WERI-Rb-1 (cell line): ENCODE data around the gene TMEM47.
A peak's percentile ranks its signal among the peaks of the same experiment; 100 is the strongest.

Source experiments
- DNase-seq: peaks from one replicate; pipeline ENCODE4 v3.0.0-alpha.2; 2020
- H3K27ac ChIP-seq: fragments of 250-450 bp; sonication (Bioruptor Pico); 2 replicates; pipeline ENCODE4 v1.5.1; 2020; ENCODE audit warnings: mild to moderate bottlenecking, moderate library complexity
- H3K27me3 ChIP-seq: fragments of 250-450 bp; sonication (Bioruptor Pico); 2 replicates; pipeline ENCODE4 v1.5.1; 2021; ENCODE audit warnings: mild to moderate bottlenecking, low read depth, moderate library complexity; ENCODE audit not compliant: insufficient read depth, severe bottlenecking
- H3K36me3 ChIP-seq: fragments of 250-450 bp; sonication (Bioruptor Pico); 2 replicates; pipeline ENCODE4 v1.5.1; 2020; ENCODE audit warnings: mild to moderate bottlenecking, moderate library complexity
- H3K4me3 ChIP-seq: 2 replicates; pipeline ENCODE4 v1.5.1; 2011; ENCODE audit warnings: low read depth, mild to moderate bottlenecking, control low read depth, low read length
- H3K9me3 ChIP-seq: fragments of 250-450 bp; sonication (Bioruptor Pico); 2 replicates; pipeline ENCODE4 v1.5.1; 2021; ENCODE audit warnings: mild to moderate bottlenecking, moderate library complexity; ENCODE audit not compliant: severe bottlenecking
- TF ChIP-seq, protein P1 (sequence below): IDR thresholded peaks from 2 replicates; pipeline ENCODE4 v1.5.1; 2011; ENCODE audit warnings: low read depth, mild to moderate bottlenecking, control low read depth, inconsistent platforms, low read length

TMEM47 gene

DNA sequence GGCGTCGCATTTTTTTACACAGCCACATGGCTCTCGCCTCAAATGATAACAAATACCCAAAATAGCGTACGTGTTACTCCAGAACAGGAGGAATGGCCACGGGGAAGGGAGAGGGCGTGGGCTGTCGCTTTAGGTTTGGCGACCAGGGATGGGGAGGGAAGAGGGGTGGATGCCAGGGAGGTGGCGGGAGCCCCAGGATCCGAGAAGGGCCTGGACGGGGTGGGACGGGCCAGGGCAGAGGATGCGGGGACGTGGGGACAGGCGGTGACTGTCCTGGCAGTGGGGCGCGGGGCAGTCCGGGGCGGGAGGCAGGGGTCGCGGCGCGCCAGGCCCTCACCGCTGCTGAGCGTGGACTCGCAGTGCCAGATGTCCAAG is 631 bp downstream of the TMEM47 start:
- Histone ChIP-seq H3K36me3 (no peaks in the 10 kb centered on the region), H3K9me3 (no peaks in the 10 kb centered on the region), H3K27me3 (peaks cover 49% of the 10 kb centered on the region), H3K27ac (no peak overlapping the region), H3K4me3 (peak overlapping the region; percentile 8; the same call in 1 of the 2 replicates)
- DNase-seq = peak; percentile 7
- TF ChIP-seq, protein P1, sequence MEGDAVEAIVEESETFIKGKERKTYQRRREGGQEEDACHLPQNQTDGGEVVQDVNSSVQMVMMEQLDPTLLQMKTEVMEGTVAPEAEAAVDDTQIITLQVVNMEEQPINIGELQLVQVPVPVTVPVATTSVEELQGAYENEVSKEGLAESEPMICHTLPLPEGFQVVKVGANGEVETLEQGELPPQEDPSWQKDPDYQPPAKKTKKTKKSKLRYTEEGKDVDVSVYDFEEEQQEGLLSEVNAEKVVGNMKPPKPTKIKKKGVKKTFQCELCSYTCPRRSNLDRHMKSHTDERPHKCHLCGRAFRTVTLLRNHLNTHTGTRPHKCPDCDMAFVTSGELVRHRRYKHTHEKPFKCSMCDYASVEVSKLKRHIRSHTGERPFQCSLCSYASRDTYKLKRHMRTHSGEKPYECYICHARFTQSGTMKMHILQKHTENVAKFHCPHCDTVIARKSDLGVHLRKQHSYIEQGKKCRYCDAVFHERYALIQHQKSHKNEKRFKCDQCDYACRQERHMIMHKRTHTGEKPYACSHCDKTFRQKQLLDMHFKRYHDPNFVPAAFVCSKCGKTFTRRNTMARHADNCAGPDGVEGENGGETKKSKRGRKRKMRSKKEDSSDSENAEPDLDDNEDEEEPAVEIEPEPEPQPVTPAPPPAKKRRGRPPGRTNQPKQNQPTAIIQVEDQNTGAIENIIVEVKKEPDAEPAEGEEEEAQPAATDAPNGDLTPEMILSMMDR = no peak

DNA sequence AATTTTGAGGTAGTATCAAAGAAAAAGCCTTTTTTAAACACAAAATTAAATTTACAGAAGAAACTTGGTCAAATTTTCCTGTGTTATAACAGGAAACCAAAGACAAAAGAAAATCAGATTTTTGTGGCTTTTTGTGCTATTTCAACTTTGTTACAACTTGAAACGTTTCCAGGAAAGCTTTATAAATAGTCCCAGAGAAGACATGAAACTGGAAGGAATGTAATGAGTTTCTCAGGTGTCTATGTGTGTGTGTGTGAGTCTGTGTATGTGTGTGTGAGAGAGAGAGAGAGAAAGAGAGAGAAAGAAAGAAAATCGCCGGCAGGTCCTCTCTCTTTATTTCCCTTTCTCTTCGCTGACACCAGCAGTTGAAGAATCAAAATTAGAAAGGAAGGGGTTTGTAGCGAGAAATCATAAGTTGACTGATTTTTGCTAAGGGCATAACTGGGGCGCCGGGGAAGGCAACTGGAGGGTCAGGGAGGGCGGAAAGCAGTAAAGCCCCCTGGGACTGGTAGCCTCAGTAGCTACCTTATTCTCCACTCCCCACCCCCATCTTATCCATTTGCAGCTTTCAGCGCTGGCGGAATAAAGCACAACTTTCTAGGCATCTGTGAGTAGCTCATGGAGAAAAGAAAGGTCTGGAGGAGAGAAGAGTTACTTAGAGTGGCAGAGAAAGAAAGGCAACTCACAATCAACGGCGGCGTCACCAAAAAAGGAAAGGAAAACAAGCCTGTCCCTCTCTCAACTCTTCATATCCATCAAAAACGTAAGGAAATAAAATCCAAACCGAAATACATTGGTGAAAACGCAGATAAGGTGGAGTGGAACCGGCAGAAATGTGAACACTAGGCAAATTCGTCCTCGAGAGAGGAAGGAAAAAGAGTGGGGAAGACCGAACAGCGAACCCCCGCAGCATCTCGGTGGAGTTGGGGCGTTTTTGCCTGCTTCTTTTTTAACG is 1.3 kb downstream of the TMEM47 start:
- H3K27me3 ChIP-seq = peaks cover 51% of the 10 kb centered on the region
- no peak overlapping the region for H3K4me3 ChIP-seq
- DNase-seq = no peak
- no peaks in the 10 kb centered on the region for H3K36me3 ChIP-seq
- no peaks in the 10 kb centered on the region for H3K9me3 ChIP-seq
- H3K27ac ChIP-seq = no peak overlapping the region
- TF ChIP-seq, protein P1 = no peak

DNA sequence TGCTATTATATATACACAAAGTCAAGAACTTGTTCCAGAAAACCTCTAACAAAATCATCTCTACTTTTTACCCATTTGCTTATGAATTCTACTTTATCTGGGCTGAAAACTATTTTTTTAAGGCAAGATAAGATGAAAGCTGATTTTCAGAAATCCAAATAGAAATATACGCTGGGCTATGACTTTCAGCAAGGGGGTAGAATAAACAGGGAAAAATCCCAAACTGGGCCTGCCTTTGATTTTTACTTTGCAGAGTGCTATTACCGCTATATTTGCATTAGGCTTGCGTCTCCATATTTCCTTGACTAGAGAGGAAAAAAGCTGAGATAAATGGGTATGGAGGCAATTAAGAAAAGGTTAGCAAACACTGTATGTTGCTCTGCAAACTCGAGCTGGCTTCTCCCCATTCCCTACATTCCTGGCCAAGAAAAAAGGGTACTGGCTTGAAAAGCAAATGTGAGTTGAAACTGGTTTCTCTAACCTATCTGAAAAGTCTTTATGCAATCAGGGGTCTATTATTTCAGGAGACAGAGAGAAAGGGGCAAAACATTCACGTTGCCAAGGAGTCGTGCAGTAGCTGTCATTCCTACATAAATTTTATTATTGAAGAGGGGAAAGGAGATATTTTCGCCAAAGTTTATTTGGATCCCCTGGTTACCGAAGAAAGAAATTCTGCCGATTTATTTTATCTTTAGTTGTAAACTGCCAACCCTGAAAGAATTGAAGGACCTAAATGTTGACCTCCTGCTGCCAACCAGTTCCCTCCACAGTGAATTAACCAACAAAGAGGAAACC is 2.2 kb downstream of the TMEM47 start:
- TF ChIP-seq, protein P1 = no peak
- no peaks in the 10 kb centered on the region for H3K36me3 ChIP-seq
- H3K27me3 ChIP-seq = peaks cover 44% of the 10 kb centered on the region
- DNase-seq = no peak
- H3K4me3 ChIP-seq = no peak overlapping the region
- H3K9me3 ChIP-seq = no peaks in the 10 kb centered on the region
- H3K27ac ChIP-seq = no peak overlapping the region

DNA sequence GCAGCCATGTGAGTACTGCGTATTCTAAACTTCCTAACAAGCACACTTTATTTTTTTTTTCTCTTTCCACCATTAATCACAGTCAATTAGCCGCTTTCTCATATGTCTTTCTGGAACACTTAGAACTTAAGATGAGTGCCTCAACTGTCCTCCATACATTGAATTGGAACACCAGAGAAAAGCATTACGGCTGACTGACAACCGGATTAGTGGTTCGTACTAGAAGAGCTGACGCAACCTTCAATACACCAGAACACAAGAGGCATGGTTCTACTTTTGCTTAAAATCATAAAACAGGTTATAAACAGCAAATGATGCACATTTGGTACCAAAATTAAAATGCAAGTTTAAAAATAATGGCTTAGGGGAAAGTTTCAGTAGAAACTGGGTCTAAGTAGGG is 3.3 kb downstream of the TMEM47 start:
- DNase-seq = no peak
- no peaks in the 10 kb centered on the region for H3K36me3 ChIP-seq
- peaks cover 42% of the 10 kb centered on the region for H3K27me3 ChIP-seq
- TF ChIP-seq, protein P1 = no peak
- no peak overlapping the region for H3K27ac ChIP-seq
- no peaks in the 10 kb centered on the region for H3K9me3 ChIP-seq
- no peak overlapping the region for H3K4me3 ChIP-seq

DNA sequence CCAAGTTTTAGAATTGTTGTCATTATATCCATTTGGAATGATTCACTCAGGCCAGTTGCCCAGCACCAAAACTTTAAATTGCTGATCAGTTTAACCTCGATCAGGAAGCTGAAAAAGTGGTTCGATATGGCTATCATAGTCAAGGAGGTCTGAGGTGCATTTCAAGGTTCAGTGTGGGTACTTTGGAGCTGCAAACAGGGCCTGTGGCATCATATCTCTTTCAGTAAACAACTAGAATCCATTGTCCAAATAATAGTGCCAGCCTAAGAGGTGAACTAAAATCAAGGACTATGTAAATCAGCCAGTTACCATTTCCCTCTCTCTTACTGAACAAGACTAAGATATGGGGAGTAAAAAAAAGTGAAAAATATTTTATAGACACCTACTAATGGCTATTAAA is 14.2 kb downstream of the TMEM47 start:
- Histone ChIP-seq H3K36me3 (no peaks in the 10 kb centered on the region), H3K27ac (no peak overlapping the region), H3K4me3 (no peak overlapping the region), H3K9me3 (no peaks in the 10 kb centered on the region), H3K27me3 (peaks cover 17% of the 10 kb centered on the region)
- DNase-seq = no peak
- TF ChIP-seq, protein P1 = no peak
